ENCODE measurements around the gene SYCP2L. TPM values are rescaled to one million over a fixed set of nuclear protein-coding genes. Genes with fewer than 3 reads are reported as not detected.

The SYCP2L gene
- total and polyA plus RNA-seq, 7 donors = 0.09 to 22.1 (median 0.71) TPM; not detected in 2

GRCh38 chr6:10964684-10965083 is 77.8 kb downstream of the SYCP2L start:
- WGBS, 2 donors = 52 to 81% methylated on average over 1 of the region's 1 CpG
- Histone ChIP-seq H3K4me1 (no peaks in the 10 kb centered on the region), H3K36me3 (no peaks in the 10 kb centered on the region), H3K27me3 (no peaks in the 10 kb centered on the region), H3K4me3 (no peak overlapping the region), H3K27ac (no peak overlapping the region), H3K9me3 (peaks cover 0 to 6% (median 0%) of the 10 kb centered on the region in 4 donors)
- intact Hi-C loops (cut with DNase I) = no loop called here
- TF ChIP-seq, protein P1, sequence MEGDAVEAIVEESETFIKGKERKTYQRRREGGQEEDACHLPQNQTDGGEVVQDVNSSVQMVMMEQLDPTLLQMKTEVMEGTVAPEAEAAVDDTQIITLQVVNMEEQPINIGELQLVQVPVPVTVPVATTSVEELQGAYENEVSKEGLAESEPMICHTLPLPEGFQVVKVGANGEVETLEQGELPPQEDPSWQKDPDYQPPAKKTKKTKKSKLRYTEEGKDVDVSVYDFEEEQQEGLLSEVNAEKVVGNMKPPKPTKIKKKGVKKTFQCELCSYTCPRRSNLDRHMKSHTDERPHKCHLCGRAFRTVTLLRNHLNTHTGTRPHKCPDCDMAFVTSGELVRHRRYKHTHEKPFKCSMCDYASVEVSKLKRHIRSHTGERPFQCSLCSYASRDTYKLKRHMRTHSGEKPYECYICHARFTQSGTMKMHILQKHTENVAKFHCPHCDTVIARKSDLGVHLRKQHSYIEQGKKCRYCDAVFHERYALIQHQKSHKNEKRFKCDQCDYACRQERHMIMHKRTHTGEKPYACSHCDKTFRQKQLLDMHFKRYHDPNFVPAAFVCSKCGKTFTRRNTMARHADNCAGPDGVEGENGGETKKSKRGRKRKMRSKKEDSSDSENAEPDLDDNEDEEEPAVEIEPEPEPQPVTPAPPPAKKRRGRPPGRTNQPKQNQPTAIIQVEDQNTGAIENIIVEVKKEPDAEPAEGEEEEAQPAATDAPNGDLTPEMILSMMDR (IDR thresholded peaks at IDR 0.05) = no peak
- TF ChIP-seq POLR2AphosphoS5 (IDR thresholded peaks at IDR 0.05) (no peak), EP300 (IDR thresholded peaks at IDR 0.05) (no peak), POLR2A (IDR thresholded peaks at IDR 0.05) (no peak)
- DNase-seq = no peak

- no peaks in the 10 kb centered on the region for H3K27me3 ChIP-seq
- TF ChIP-seq POLR2A (IDR thresholded peaks at IDR 0.05) (no peak), POLR2AphosphoS5 (IDR thresholded peaks at IDR 0.05) (no peak), EP300 (IDR thresholded peaks at IDR 0.05) (no peak)
- TF ChIP-seq, protein P1 (IDR thresholded peaks at IDR 0.05) = no peak
- no peaks in the 10 kb centered on the region for H3K4me1 ChIP-seq
- intact Hi-C loops (cut with DNase I) = no loop called here
- 58 to 76% methylated on average over 2 of the region's 2 CpGs for WGBS, 2 donors
- H3K36me3 ChIP-seq = no peaks in the 10 kb centered on the region
- DNase-seq = no peak
- H3K4me3 ChIP-seq = no peak overlapping the region
- H3K9me3 ChIP-seq = peaks cover 0 to 6% (median 0%) of the 10 kb centered on the region in 4 donors
- no peak overlapping the region for H3K27ac ChIP-seq
Observed at GRCh38 chr6:10968776-10969175, 81.9 kb downstream of the SYCP2L start.

- no peak overlapping the region for H3K4me3 ChIP-seq
- TF ChIP-seq POLR2AphosphoS5 (IDR thresholded peaks at IDR 0.05) (no peak), EP300 (IDR thresholded peaks at IDR 0.05) (no peak), POLR2A (IDR thresholded peaks at IDR 0.05) (no peak)
- TF ChIP-seq, protein P1 (IDR thresholded peaks at IDR 0.05) = no peak
- H3K9me3 ChIP-seq = peaks cover 0 to 6% (median 0%) of the 10 kb centered on the region in 4 donors
- 91 to 95% methylated on average over 3 of the region's 3 CpGs for WGBS, 2 donors
- intact Hi-C loops (cut with DNase I) = no loop called here
- DNase-seq = no peak
- H3K36me3 ChIP-seq = no peaks in the 10 kb centered on the region
- no peak overlapping the region for H3K27ac ChIP-seq
- no peaks in the 10 kb centered on the region for H3K4me1 ChIP-seq
- H3K27me3 ChIP-seq = no peaks in the 10 kb centered on the region
Observed at GRCh38 chr6:10970731-10971130, 83.9 kb downstream of the SYCP2L start.

DNA sequence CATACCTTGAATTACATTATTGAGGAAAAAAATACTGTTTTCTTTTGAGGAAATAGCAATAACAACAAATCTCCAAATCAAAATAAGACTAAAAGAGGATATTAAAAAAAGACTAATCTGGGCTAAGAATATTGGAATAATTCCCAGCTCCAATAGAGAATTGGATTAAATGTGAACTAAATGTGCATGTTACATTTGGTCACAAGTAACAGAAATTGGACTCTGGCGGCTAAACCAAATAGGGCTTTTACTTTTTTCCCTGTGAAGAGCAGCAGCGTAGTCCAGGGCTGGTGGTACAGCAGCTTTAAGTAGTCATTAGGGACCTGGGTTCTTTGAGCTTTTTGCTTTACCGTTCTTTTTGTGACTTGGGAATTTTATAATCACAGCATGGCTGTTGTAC is 85.3 kb downstream of the SYCP2L start:
- no peak for DNase-seq
- Histone ChIP-seq H3K36me3 (no peaks in the 10 kb centered on the region), H3K27ac (no peak overlapping the region), H3K4me3 (no peak overlapping the region), H3K27me3 (no peaks in the 10 kb centered on the region), H3K4me1 (no peaks in the 10 kb centered on the region), H3K9me3 (no peaks in the 10 kb centered on the region)
- intact Hi-C loops (cut with DNase I) = no loop called here
- WGBS, 2 donors = 90 to 92% methylated on average over 3 of the region's 3 CpGs
- TF ChIP-seq, protein P1 (IDR thresholded peaks at IDR 0.05) = no peak
- TF ChIP-seq EP300 (IDR thresholded peaks at IDR 0.05) (no peak), POLR2AphosphoS5 (IDR thresholded peaks at IDR 0.05) (no peak), POLR2A (IDR thresholded peaks at IDR 0.05) (no peak)

DNA sequence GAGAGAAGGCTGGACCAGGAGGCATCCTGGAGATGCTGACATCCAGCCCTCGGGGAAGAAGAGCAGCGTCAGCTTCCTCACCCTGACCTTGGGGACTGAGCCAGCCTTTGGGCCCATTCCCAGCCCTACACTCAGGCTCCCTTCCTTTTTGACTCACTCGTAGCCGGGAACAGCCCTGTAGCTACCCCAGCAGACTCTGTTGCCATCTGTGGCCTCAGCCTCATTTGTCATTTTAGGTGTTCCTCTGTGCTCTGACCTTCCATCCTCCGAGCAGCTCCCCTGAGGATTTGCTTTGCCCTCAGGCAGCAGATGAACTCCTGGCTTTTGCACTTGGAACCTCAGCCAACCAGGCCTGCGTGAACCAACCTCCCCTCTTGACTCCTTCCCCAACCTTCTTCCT is 89.7 kb downstream of the SYCP2L start:
- no peak overlapping the region for H3K4me3 ChIP-seq
- 81 to 86% methylated on average over 6 of the region's 6 CpGs for whole genome bisulfite sequencing, 2 donors
- DNase-seq = no peak
- no peaks in the 10 kb centered on the region for H3K36me3 ChIP-seq
- H3K27me3 ChIP-seq = no peaks in the 10 kb centered on the region
- TF ChIP-seq POLR2AphosphoS5 (IDR thresholded peaks at IDR 0.05) (no peak), EP300 (IDR thresholded peaks at IDR 0.05) (no peak), POLR2A (IDR thresholded peaks at IDR 0.05) (no peak)
- TF ChIP-seq, protein P1 (IDR thresholded peaks at IDR 0.05) = no peak
- no peaks in the 10 kb centered on the region for H3K9me3 ChIP-seq
- intact Hi-C loops (cut with DNase I) = no loop called here
- H3K27ac ChIP-seq = no peak overlapping the region
- H3K4me1 ChIP-seq = no peaks in the 10 kb centered on the region

Data from sigmoid colon (tissue), 7 donors.